Measurements from ENCODE around the gene MERTK.

MERTK gene

DNA sequence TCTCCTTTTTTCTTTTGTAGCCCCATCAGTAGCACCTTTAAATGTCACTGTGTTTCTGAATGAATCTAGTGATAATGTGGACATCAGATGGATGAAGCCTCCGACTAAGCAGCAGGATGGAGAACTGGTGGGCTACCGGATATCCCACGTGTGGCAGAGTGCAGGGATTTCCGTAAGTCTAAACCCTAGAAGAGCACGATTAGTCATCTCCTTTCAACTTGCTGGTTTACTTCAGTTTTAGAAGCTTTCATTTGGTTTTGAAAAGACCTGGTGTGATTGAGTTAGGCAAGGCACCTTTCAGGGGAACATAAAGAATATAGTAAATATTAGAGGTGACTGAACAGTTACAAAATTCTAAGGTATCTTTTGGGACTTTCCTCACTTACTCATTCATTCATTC lies 84.4 kb downstream of the MERTK start:
- no peak for FAIRE-seq

- no peak for FAIRE-seq
Observed at GRCh38 chr2:111983478-111984212, 85.2 kb downstream of the MERTK start.

DNA sequence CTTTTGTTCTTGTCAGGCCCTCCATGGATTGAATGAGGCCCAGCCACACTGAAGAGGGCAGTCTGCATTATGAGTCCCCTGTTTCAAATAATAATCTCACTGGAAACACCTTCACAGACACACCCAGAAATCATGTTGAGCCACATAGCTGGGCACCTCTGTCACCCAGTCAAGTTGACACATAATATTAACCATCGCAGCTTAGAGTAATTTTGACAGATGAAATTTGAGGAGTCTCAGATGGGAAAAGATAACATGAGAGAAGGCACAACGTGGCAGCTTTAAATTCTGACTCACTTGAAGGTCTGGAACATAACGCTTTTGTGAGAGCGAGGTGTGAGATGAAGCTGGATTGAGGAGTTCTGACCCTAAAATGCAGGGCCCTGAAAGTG lies 85.8 kb downstream of the MERTK start:
- no peak for FAIRE-seq

DNA sequence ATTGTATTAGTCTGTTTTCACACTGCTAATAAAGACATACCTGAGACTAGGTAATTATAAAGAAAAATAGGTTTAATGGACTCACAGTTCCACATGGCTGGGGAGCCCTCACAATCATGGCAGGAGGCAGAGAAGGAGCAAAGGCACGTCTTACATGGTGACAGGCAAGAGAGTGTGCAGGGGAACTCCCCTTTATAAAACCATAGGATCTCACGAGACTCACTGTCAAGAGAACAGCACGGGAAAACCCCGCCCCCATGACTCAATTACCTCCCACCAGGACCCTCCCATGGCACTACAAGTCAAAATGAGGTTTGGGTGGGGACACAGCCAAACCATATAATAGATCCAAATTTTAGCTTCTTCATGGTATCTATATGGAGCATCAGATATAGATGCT lies 87.1 kb downstream of the MERTK start:
- FAIRE-seq, result no peak

- no peak for FAIRE-seq
Observed at GRCh38 chr2:111986116-111986900, 87.9 kb downstream of the MERTK start.

DNA sequence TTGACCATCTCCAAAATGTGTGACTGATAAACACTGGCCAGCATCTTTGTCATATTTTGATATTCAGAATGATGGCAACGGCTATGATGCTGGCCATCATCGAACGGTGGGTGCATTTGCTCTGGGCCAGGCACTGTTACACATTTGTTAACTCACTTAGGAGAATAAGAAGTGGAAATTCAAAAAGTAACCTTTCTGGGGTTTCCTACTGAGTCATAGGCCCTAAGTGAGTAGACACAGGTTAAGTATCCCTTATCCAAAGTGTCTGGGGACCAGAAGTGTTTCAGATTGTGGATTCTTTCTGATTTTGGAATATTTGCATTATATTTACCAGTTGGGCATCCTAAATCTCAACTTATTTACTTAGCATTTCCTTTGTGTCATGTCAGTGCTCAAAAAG lies 92.0 kb downstream of the MERTK start:
- no peak for FAIRE-seq

GRCh38 chr2:111990856-111991255 lies 92.4 kb downstream of the MERTK start:
- no peak for FAIRE-seq

DNA sequence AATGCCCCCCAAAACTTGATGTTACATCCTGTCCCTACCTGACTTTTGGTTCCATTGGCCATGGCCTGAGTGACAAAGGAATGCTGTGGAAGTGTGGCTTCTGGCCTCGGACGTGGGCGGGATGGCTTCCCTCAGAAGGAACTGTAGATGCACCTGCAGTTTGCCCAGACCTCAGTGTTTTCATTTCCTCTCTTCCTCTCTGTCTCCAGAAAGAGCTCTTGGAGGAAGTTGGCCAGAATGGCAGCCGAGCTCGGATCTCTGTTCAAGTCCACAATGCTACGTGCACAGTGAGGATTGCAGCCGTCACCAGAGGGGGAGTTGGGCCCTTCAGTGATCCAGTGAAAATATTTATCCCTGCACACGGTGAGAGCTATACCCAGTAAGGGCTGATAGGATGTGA lies 95.6 kb downstream of the MERTK start:
- FAIRE-seq, result no peak

DNA sequence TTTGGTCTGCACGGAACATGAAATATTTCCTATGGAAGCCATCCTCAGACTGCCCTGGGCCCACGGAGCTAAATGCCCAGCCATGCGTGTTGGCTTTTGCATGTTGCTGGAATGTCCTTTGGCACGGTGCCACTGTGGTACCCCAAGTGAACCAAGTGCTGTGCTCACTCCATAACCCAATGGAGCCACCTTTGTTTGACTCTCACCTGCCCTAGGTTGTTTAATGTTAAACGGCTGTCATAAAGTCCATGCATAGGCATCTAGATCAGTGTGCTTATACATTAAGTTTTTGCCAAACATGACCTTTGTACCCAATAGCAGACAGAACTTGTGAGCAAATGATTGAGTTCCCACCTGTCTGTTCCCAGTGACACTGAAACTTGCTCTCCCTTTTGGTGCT lies 96.7 kb downstream of the MERTK start:
- FAIRE-seq, result no peak

DNA sequence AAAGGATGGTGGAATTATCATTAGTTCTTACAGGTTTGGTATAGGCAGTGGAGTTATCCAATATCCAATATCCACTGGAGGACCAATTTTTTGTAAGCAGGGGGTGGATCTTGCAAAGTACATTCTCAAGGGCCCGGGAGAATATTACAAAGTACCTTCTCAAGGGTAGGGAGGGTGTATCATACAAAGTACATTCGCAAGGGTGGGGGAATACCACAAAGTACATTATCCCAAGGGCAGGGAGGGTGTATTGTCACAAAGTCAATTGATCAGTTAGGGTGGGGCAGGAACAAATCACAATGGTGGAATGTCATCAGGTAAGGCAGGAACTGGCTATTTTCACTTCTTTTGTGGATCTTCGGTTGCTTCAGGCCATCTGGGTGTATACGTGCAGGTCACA lies 101.4 kb downstream of the MERTK start:
- no peak for FAIRE-seq

DNA sequence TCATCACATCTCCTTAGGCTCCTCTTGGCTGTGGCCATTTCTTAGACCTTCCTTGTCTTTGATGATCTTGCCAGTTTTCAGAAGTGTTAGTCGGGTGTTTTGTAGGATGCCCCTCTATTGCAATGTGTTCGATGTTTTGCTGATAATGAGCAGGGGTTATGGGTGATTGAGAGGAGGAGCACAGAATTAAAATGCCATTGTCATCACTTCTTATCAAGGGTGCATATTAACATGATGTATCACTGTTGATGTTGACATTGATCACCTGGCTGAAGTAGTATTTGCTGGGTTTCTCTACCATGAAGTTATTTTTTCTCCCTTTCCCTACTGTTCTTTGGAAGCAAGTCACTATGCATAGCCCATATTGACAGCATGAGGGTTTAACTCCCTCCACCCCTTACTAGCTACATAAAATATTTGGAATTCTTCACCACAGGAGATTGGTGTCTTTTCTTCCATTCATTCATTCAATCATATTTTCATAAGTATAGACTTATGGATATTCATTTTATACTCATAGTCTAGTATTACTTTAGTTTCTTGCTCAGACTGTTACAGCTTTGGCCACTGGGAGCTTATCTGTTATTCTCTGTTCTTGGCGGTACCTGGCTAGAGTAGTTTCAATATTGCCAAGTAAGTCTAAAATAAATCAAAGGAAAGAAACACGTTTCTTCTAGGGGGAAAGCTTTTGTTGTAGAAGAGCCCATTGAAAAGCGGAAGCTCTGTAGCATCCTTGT lies 102.2 kb downstream of the MERTK start:
- FAIRE-seq, result no peak

GRCh38 chr2:112001136-112001715 lies 102.8 kb downstream of the MERTK start:
- no peak for FAIRE-seq

DNA sequence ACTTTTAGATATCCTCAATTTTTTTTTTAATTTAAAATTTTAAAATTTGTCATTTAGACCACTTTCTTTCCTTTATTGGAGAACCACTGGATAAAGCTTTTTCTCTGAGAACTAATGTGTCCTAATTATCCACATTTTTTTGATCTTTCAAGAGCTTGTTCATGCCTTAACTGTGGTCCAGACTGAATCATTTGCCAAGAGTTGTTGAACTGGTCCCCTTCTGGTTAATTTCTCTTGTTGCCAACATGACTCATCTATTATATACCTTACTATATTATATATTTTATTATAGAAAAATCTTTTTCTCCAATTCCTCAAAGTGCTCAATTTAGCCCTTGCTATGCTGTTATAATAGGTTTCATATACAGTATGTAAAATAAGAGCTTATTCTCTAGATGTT lies 103.5 kb downstream of the MERTK start:
- no peak for FAIRE-seq

DNA sequence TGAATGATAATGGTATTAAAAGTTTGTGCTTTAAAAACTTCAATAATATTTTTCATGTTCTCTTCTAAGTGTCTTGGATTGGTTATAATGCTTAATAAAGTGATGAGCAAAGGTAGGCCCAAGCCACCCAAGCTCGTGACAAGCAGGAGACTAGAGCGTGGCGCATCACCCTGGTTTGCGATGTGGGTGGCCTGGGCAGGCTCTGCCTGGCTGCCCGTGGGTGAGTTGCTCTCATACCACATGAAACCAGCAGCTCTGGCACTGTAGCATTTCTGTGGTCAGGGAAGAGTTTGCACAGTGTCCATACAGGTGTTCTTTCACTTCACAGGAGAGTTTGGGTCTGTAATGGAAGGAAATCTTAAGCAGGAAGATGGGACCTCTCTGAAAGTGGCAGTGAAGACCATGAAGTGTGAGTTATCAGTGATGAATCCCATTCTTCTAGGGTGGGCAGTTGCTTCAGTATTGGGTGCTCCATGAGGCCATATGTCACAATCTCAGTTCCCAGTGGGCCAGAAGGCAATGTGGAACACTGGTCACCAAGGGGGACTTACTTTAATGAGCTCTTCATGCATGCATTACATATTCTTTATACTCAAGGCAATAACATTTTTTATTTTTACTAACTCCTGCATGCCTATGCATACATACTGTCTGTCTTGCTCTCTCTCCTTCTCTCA lies 105.3 kb downstream of the MERTK start:
- FAIRE-seq, result no peak

GRCh38 chr2:112004253-112004645 lies 105.8 kb downstream of the MERTK start:
- no peak for FAIRE-seq

GRCh38 chr2:112005406-112006075 lies 107.1 kb downstream of the MERTK start:
- no peak for FAIRE-seq

GRCh38 chr2:112006076-112006410 lies 107.6 kb downstream of the MERTK start:
- FAIRE-seq, result no peak

DNA sequence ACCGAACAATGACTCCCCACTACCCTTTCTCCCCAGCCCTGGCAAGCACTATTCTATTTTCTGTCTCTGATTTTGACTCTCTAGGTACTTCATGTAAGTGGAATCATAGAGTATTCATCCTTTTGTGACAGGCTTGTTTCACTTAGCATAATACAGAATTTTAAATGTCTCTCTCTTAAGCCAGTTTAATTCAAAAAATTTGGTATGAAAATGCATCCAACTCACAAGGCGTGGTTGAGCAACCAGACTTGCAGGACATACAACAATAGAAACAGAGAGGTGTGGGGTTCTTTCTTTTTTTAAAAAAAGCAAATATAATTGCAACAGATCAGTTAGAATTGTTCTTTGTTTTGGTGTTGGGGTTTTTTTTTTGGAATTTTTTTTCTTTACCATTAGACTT lies 109.1 kb downstream of the MERTK start:
- FAIRE-seq, result no peak

DNA sequence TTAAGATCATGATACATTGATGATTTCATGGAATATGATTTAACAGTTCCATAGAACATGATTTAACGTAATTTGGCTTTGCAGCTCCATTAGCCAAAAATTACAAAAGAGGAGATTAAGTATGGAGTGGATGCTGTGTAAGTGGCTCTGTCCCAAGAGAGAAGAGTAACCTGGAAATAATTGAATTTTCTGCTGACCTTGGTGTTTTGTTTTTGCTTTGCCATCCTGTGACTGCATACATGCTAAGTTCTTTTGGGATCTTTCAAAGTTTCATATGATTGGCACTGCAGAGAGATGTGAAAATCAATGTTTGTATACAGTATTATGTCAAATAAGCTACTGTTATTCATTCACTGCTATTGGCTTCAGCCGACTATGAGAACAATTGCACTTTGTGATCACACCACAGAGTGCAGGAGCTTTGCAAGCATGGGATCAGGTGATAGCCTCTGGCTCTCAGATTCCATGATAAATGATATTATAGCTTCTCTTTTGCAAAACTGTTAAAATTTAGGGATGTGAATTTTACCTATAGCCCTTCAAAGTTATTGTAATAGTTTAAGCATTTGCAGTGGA lies 110.6 kb downstream of the MERTK start:
- no peak for FAIRE-seq

DNA sequence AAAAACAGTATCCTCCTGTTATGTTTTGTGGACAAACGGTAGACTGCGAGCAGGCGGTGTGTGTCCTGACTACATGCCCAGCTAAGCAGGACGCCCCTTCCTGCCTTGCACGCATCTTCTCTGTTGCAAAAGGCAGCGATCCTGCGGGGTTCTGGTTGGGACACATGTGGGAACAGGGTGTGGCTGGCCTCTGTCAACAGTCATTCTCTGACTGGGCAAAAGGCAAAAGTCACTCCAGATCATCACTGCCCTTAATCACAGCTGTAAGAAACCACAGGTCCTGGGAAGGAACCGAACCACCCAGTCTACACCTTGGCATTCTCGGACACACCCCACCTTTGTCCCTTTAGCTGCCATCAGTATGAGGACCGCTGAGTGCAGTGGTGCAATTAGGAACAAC lies 112.3 kb downstream of the MERTK start:
- no peak for FAIRE-seq

DNA sequence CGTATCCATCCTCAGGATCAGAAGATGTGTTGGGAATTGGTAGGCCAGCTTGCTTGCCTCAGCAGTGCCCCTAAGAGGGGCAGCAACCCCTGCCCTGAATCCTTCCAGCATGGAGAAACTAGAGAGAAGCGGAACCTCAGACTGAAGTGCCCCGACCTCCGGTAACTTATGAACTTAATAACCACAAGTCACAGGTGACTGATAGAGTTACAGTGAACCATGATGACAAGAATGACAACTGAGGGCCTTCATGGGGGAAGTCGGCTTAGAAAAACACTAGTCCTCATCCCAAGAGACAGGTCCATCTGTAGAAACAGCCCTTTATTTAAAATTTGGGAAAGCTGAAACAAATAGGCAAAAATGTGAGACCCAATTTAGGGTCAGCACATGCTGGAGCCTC lies 114.1 kb downstream of the MERTK start:
- FAIRE-seq, result no peak

DNA sequence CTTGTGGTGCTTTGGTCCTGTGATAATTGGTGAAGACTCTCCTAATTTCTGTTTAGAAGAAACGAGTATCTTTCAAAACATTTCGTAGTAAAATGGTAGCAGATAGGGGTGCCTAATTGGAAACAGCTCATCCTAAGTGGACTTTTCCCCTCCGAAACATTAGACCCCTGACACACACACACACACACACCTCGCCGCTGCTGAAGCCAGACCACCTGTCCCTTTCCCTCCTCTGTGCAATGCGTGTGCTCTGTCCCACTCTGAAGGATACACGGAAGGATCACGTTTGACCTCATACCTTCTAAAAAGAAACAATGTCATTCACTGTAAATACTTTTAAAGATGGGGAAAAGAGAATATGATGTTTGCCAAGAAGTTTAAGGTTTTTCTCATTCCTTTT lies 120.4 kb downstream of the MERTK start:
- no peak for FAIRE-seq
